ENCODE measurements around the gene JAGN1. TPM values are rescaled to one million over a fixed set of nuclear protein-coding genes. Genes with fewer than 3 reads are reported as not detected.
"Not testable (repeated sequence)": the region's sequence is repeated elsewhere in the genome, so short reads cannot be mapped to it uniquely, and the experiment has no call there.

Gene JAGN1
- total RNA-seq, 4 donors from 2014 or later = 18.9 to 37.5 (median 32.7) TPM

DNA sequence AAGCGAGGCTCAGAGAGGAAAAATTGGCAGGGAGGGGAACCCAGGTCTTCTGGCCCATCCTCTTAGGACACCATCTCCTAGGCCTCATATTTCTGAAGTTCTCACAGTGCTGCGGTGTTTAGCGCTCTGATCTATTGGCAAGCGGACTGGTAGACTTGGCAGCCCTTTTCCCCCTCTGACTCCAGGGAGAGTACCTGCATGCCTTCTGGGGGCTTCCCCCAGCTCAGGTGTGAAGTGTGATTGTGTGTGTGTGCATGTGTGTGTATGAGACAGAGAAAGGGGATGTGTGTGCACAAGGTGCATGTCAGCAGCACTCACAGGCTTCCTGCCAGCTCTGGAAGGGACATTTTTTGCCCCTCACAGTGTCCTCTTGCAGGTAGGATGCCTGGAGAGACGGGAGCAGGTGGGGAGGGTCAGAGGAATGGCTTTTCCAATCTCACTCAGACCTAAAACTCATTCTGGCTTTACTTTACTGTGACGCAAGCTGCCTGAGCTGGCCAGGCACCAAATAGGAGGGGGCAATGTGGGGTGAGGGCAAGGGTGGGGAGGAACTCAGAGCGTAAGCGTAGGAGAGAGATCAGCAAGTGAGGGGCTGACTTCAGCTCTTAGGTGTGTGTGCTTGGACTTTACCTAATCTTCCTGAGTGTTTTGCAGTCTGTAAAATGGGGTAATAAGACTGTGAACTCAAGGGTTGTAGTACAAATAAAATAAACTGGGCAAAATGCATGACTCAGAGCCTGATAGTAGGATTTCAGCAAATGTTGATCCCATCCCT lies 8.2 kb downstream of the JAGN1 start:
- no peaks in the 10 kb centered on the region for H3K27me3 ChIP-seq
- no peaks in the 10 kb centered on the region for H3K9me3 ChIP-seq
- TF ChIP-seq POLR2A (IDR thresholded peaks at IDR 0.05) = no peak
- TF ChIP-seq, protein P1, sequence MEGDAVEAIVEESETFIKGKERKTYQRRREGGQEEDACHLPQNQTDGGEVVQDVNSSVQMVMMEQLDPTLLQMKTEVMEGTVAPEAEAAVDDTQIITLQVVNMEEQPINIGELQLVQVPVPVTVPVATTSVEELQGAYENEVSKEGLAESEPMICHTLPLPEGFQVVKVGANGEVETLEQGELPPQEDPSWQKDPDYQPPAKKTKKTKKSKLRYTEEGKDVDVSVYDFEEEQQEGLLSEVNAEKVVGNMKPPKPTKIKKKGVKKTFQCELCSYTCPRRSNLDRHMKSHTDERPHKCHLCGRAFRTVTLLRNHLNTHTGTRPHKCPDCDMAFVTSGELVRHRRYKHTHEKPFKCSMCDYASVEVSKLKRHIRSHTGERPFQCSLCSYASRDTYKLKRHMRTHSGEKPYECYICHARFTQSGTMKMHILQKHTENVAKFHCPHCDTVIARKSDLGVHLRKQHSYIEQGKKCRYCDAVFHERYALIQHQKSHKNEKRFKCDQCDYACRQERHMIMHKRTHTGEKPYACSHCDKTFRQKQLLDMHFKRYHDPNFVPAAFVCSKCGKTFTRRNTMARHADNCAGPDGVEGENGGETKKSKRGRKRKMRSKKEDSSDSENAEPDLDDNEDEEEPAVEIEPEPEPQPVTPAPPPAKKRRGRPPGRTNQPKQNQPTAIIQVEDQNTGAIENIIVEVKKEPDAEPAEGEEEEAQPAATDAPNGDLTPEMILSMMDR (IDR thresholded peaks at IDR 0.05) = no peak
- peaks cover 0 to under 1% of the 10 kb centered on the region in 2 donors for H3K36me3 ChIP-seq
- H3K4me3 ChIP-seq (replicated peaks in 1 of 3) = no peak overlapping the region
- no peak overlapping the region for H3K27ac ChIP-seq
- DNase-seq = no peak
- WGBS, 2 donors = 70 to 72% methylated on average over 8 of the region's 8 CpGs
- peaks cover 16 to 18% of the 10 kb centered on the region in 2 donors for H3K4me1 ChIP-seq
- intact Hi-C loops (cut with DNase I) = no loop called here

DNA sequence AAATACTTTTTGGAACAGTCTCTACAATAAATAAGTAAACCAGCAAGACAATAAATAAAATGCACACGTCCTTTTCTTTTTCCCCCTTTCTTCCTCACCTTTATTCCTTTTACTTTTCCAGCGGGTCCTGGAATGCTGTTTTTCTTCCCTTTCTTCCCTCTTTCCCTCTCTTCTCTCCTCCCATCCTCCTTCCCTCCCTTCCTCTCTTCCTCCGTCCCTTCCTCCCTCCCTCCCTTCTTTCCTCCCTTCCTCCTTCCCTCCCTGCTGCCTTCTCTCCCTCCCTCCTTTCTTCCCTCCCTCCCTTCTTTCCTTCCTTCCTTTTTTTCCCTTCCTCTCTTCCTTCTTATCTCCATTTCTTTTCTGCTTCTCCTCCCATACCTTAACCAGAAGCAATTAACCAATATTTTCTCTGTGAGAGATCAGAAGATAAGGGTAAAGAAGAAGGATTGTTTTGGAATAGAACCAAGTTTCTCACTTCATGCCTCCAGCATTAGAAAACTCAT lies 8.9 kb downstream of the JAGN1 start:
- no peak for TF ChIP-seq POLR2A (IDR thresholded peaks at IDR 0.05)
- TF ChIP-seq, protein P1 (IDR thresholded peaks at IDR 0.05) = no peak
- H3K9me3 ChIP-seq = no peaks in the 10 kb centered on the region
- no peak overlapping the region for H3K27ac ChIP-seq
- H3K27me3 ChIP-seq = no peaks in the 10 kb centered on the region
- H3K4me3 ChIP-seq (replicated peaks in 1 of 3) = no peak overlapping the region
- no peak for DNase-seq
- intact Hi-C loops (cut with DNase I) = no loop called here
- peaks cover 16 to 21% of the 10 kb centered on the region in 2 donors for H3K4me1 ChIP-seq
- no peaks in the 10 kb centered on the region for H3K36me3 ChIP-seq
- 77 to 79% methylated on average over 3 of the region's 3 CpGs for WGBS, 2 donors

DNA sequence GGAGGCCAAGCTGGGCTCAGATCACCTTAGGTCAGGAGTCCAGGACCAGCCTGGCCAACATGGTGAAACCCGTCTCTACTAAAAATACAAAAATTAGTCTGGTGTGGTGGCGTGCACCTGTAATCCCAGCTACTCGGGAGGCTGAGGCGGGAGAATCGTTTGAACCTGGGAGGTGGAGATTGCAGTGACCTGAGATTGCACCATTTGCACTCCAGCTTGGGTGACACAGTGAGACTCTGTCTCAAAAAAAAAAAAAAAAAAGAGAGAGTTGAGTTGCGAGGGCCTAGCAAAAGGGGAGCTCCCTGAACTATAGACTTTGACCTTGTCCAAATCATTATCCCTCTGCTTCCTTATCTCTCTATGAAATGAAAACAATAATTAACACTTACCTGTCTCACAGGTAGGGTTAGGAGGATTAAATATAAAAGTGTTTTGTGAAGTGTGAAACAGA lies 10.6 kb downstream of the JAGN1 start:
- H3K4me3 ChIP-seq (replicated peaks in 1 of 3); H3K9me3 ChIP-seq; H3K36me3 ChIP-seq; H3K27me3 ChIP-seq; intact Hi-C loops (cut with DNase I); DNase-seq; H3K27ac ChIP-seq: not testable (repeated sequence)
- 94 to 97% methylated on average over 6 of the region's 6 CpGs for WGBS, 2 donors
- peaks cover 16 to 21% of the 10 kb centered on the region in 2 donors for H3K4me1 ChIP-seq

DNA sequence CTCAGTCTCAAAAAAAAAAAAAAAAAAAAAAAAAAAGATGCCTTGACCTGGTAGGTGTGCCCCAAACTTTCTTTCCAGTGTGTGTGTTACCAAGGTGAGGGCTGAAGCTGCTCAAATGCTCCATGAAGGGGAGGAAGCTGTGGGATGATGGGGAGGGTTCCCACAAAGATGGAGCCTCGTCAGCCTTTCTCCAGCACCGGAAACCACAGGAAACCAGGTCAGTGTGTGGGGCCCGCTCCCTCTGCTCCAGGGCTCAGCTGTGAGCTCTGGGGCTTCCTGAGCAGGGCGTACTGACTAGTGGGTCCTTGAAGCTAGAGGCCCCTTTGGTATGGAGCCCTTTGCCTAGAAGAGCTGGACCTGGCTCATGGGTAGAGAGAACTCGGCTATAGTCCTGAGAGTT lies 11.6 kb downstream of the JAGN1 start:
- intact Hi-C loops (cut with DNase I) = no loop called here
- TF ChIP-seq, protein P1 (IDR thresholded peaks at IDR 0.05) = no peak
- TF ChIP-seq POLR2A (IDR thresholded peaks at IDR 0.05) = no peak
- Histone ChIP-seq H3K27me3 (no peaks in the 10 kb centered on the region), H3K4me3 (replicated peaks in 1 of 3) (no peak overlapping the region), H3K36me3 (no peaks in the 10 kb centered on the region), H3K4me1 (peaks cover 16 to 21% of the 10 kb centered on the region in 2 donors), H3K27ac (peak overlapping the region in 1 of 3 donors; percentile 5), H3K9me3 (no peaks in the 10 kb centered on the region)
- no peak for DNase-seq
- 76 to 77% methylated on average over 5 of the region's 5 CpGs for WGBS, 2 donors

DNA sequence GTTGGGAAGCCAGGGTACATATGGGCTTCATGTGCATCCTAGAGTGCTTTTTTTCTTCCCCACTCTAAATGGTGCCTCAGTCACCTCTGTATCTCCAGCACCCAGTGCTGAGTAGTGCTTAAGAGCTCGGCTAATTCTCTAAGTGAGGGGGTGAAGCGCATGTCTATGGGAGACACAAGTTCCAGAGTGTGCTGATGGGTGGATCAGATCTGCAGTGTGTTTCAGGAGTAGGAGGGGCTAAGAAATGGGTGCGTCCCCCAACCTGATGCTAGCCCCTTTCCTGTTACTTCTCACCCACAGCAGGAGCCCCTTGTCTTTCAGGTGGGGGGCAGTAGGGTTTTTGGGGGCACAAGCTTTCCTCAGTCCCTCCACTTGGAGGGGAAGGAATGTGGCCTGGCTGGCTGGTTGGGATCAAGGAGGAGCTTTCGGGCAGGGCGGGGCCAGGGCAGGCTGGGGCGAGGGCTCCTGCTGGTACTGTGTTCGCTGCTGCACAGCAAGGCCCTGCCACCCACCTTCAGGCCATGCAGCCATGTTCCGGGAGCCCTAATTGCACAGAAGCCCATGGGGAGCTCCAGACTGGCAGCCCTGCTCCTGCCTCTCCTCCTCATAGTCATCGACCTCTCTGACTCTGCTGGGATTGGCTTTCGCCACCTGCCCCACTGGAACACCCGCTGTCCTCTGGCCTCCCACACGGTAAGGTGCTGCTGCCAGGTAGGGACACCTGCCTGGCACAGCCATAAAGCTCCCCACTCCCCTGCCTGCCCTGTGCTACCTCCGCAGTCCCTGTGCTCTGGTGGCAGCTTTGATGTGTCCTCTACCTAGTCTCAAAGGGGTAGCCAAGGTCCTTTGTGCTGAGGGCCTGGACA lies 12.2 kb downstream of the JAGN1 start, which contains the start of gene IL17RE:
TSS of gene IL17RE (plus strand) at position 477 of the 866 bp plus-strand sequence. CDS start at position 562, 85 bp downstream.
- H3K36me3 ChIP-seq = no peaks in the 10 kb centered on the region
- no peaks in the 10 kb centered on the region for H3K9me3 ChIP-seq
- intact Hi-C loops (cut with DNase I) = no loop called here
- peaks cover 16 to 21% of the 10 kb centered on the region in 2 donors for H3K4me1 ChIP-seq
- peak; percentile 69 to 77 for DNase-seq
- H3K4me3 ChIP-seq (replicated peaks in 1 of 3) = peak within 1 kb of the TSS; percentile 26 to 52 (median 39)
- TF ChIP-seq, protein P1 (IDR thresholded peaks at IDR 0.05) = no peak
- TF ChIP-seq POLR2A (IDR thresholded peaks at IDR 0.05) = peak in 1 of 2 donors; percentile 58
- H3K27ac ChIP-seq = peak within 1 kb of the TSS; percentile 40 to 68 (median 50)
- WGBS, 2 donors = 14 to 37% methylated on average over 8 of the region's 13 CpGs
- no peaks in the 10 kb centered on the region for H3K27me3 ChIP-seq

All from thyroid gland (tissue), 4 donors.